ENCODE measurements around the gene NDUFB5.

Gene NDUFB5

DNA sequence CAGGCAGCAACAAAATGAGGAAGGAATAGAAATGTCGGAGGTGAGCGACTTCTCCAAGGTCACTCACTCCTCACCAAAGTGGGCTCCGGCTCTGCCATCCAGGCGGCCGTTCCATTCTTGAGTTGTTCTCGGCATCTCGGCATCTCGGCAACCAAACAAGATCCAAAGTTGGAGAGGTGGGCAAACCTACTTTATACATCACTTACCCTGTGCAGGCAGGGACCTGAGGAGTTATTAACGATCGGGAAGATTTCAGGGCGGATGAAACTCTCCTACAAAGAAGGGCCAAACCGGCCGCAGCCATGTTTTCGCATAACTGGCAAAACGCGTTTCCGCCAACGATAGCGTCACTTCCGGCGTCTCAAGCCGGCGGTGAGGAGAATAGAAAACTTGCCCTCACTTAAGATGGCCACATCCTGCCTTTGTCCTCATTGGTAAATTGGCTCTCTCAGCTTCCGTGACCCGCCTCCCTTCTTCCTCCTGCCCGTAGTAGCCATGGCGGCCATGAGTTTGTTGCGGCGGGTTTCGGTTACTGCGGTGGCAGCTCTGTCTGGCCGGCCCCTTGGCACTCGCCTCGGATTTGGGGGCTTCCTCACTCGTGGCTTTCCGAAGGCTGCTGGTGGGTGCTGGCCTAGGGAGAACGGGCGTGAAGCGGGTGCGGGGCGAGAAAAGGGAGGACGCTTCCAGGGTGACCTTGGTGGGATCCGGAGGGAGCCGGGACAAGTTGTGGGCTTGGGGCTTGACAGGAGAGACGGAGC is at the start of gene NDUFB5, which contains the start of gene MRPL47:
Gene NDUFB5, plus strand, starts transcription at position 474 of the 758 bp plus-strand sequence. Its CDS starts 22 bp downstream, at position 496.
Gene MRPL47, minus strand, starts transcription at position 318 of the 758 bp plus-strand sequence. Its CDS starts 14 bp downstream, at position 304.
- H3K4me3 ChIP-seq (ENCODE audit: low read length) = peak within 1 kb of the TSS; percentile 87
- TF ChIP-seq ZNF274 (IDR thresholded peaks at IDR 0.05; ENCODE audit: low read depth, low read length) = no peak

DNA sequence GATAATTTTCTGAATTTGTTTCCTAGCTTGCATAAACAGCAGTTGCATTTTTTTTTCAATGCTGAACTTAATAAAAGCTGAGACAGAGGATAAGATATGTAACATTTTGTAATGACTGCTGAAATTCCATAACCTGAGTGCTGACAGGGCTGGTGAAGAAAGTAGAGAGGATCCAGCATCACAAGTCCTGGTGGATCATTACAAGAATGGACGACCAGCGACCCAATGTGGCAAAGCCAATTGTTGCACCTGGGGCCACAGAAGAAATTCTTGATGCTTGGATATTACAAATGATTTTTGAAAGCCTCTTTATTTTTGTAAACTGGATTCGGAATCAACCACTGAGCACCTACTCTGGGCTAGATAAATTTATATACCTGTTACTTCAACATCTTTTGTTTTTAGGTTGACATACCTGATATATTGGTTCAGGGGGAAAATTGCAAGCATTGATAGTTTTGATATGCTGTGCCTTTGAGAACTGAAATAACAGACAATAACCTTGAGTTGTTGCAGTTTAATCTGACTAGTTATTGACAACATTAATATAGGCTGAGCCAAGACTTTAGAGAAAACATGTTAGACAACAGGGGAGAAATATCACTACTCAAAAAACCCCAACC is 45.7 kb upstream of the NDUFB5 start:
- no peak overlapping the region for H3K4me3 ChIP-seq (ENCODE audit: low read length)
- TF ChIP-seq ZNF274 (IDR thresholded peaks at IDR 0.05; ENCODE audit: low read depth, low read length) = no peak

DNA sequence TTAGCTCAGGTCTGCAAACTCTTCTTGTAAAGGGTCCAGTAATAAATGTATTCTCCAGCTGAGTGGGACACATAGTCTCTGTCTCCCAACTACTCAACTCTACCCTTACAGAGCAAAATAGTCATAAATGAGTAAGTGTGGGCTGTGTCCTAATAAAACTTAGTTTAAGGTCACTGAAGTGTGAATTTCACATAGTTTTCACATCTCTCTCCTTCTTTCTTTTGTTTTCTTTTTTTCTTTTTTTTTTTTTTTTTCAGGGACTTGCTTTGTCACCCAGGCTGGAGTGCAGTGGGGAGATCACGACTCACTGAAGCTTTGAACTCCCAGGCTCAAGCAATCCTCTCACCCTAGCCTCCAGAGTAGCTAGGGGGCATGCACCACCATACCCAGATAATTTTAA is 43.8 kb upstream of the NDUFB5 start:
- no peak overlapping the region for H3K4me3 ChIP-seq (ENCODE audit: low read length)
- TF ChIP-seq ZNF274 (IDR thresholded peaks at IDR 0.05; ENCODE audit: low read depth, low read length) = no peak

DNA sequence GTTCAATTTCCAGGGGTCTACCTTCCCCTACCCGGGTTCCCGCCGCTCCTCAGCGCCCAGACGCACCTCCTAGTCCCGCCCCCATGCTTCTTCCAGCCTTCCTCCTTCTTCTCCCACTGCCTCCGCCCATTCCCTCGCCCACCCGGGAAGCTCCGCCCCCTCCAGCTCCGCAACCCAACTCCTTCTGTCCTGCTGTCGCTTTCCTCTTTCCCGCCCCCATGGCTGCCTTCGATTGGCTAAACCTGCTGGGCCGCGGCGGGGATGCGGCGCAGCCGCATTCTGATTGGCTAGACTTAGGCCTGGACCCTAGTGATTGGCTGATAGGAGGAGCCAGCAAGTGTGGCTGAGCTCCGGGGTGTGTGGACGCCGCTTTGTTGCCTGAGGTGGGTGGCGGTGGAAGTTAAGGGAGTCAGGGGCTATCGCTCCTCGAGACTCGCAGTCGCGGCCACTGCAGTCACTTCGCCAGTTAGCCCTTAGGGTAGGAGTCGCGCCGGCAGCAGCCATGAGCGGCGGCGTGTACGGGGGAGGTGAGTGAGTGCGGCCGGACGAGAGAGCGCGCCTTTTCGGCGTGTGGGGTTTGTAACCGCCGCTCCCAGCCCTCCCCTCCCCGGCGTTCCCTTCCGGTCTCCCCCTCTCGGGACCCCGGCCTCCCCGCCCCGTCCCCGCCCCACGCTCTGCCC is 41.9 kb upstream of the NDUFB5 start, which contains the start of gene ACTL6A:
Gene ACTL6A, plus strand, starts transcription at position 336 of the 680 bp plus-strand sequence. Its CDS starts 167 bp downstream, at position 503.
- peak within 1 kb of the TSS; percentile 75 for H3K4me3 ChIP-seq (ENCODE audit: low read length)
- no peak for TF ChIP-seq ZNF274 (IDR thresholded peaks at IDR 0.05; ENCODE audit: low read depth, low read length)

DNA sequence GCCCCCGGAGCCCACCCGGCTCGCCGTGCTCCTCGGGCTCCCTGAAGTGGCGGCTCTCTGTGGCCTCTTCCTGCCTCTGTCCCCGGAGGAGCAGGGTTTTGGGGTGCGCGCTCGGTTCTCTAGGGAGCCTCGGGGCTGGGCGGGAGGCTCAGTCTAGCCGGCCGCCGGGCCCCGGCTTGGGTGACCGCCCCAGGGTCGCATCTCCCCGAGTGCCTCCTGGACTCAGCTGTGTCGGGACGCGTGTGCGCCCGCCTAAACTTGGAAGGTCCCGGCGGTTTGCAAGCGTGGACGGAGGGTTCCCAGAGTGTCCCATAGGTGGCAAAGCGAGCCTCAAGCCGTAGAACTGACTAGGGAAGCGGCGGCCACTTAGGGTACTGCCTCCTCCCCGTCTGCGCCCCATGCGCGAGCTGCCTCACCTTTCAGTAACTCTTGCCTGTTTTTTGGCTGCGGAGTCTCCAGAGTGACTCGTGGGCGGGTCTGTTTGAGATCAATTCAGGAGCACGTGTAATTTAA is 41.3 kb upstream of the NDUFB5 start:
- H3K4me3 ChIP-seq (ENCODE audit: low read length) = peak overlapping the region; percentile 75
- TF ChIP-seq ZNF274 (IDR thresholded peaks at IDR 0.05; ENCODE audit: low read depth, low read length) = no peak

DNA sequence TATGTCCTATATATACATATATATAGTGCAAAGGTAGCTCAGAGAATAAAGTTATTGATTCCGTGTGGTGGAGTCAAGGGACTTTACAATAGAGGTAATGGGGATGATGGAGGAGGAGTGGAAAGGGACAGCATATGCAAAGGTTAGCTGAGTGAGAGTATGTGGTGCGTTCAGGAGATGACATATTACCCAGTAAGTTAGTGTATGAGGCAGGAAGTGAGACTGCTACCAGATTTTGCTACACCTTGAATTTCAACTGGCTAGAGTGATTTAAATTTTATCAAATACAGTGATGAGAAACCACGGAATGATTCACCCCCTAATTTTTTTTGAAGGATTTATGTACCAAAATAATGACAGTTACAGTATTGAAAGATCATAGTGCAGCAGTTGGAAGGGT is 39.1 kb upstream of the NDUFB5 start:
- no peak for TF ChIP-seq ZNF274 (IDR thresholded peaks at IDR 0.05; ENCODE audit: low read depth, low read length)
- H3K4me3 ChIP-seq (ENCODE audit: low read length) = no peak overlapping the region

DNA sequence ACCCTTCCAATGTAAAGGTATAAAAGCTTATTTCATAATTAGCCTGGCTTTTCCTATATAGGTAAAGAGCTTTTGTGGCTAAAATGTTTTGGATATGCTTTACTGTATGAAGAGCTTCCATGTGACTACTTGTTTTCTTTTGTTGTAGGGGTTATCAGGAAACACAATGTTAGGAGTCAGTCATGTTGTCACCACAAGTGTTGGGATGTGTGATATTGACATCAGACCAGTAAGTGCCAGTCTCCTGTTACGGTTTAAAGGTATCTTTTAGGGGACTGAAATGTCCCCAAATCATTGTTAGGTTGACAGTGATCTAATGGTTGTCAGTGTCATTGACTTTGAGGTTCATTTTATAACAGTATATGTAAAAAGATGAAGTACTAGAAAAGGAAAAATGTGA is 23.6 kb upstream of the NDUFB5 start:
- TF ChIP-seq ZNF274 (IDR thresholded peaks at IDR 0.05; ENCODE audit: low read depth, low read length) = no peak
- H3K4me3 ChIP-seq (ENCODE audit: low read length) = no peak overlapping the region

DNA sequence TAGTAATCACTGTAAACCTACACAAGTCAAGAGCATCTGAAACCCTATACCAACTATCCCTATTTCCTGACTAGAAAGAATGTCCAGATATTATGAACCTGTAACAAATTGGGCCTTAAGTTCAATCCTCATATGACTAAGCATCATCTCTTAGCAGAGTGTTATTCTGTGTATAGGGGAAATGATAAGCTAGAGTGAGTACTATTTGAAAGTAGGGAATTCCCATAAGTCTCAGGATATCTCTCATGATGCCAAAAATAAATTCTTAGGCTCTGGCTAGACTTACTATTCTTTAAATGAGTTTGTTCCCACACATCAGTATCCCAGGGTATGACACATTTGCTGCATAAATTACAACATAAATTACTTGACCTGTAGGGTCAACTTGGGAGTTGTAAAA is 15.5 kb upstream of the NDUFB5 start:
- no peak overlapping the region for H3K4me3 ChIP-seq (ENCODE audit: low read length)
- no peak for TF ChIP-seq ZNF274 (IDR thresholded peaks at IDR 0.05; ENCODE audit: low read depth, low read length)

DNA sequence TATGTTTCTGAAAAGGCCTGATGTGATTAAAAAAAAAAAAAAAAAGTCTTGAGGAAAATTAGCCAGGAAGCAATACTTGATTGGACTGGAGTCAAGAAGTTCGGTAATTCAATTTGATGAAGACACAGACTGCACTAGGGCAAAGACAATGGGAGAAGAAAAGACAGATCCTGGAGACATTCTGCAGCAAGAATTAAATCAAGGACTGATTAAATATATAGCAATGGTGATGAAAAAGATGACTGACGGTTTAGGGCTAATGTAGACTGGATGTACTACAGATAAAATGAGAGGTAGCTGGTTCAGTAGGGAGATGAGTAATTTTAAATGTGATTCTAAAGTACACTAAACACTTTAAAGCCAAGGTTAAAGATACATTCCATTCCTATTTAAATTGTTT is 13.9 kb upstream of the NDUFB5 start:
- no peak overlapping the region for H3K4me3 ChIP-seq (ENCODE audit: low read length)
- no peak for TF ChIP-seq ZNF274 (IDR thresholded peaks at IDR 0.05; ENCODE audit: low read depth, low read length)

DNA sequence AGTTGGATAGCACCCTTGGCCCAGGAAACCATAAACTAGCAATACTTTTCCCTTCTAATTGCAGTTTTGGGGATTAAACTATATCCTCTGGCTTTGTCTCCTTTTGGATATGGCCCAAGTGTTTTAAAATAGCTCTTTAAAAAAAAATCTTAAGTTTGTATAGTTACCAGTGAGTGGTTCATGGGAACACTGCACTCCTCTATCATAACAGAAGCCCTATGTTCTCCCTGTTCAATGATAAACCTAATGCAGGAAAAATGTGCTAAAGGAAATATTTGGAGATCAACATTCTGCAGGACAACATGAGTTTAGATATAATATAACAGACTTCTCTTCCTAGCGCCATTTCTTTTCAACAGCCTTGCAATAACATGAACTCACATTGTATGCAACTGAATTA is 13.3 kb upstream of the NDUFB5 start:
- no peak for TF ChIP-seq ZNF274 (IDR thresholded peaks at IDR 0.05; ENCODE audit: low read depth, low read length)
- H3K4me3 ChIP-seq (ENCODE audit: low read length) = no peak overlapping the region

DNA sequence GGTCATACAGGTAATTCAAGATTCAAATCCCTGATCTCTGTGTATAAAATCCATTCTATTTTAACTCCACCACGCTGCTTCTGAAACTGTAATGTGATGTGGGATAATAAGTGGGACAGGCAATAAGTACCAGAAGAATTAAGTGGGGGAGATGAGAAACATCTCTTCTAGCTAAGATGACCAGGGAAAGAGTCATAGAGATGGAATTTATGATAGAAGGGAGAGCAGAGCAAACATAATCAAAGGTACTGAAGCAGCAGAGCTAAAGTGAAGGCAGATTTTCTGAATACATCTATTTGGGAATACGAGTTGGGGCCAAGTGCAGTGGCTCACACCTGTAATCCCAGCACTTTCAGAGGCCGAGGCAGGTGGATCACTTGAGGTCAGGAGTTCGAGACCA is 5.1 kb upstream of the NDUFB5 start:
- TF ChIP-seq ZNF274 (IDR thresholded peaks at IDR 0.05; ENCODE audit: low read depth, low read length) = no peak
- H3K4me3 ChIP-seq (ENCODE audit: low read length) = no peak overlapping the region

DNA sequence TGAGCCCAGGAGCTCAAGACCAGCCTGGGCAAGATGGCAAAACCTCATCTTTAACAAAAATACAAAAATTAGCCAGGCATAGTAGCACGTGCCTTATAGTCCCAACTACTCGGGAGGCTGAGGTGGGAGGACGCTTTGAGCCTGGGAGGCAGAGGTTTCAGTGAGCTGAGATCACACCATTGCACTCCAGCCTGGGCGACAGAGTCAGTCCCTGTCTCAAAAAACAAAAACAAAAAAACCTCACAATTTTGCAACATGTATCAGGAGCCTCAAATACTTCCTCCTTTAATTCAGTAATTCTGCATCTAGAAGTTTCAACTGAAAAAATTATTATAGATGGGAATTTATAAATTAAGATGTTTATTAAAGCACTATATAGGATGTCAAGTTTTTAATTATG is 1.3 kb upstream of the NDUFB5 start:
- H3K4me3 ChIP-seq (ENCODE audit: low read length) = peak overlapping the region; percentile 87
- no peak for TF ChIP-seq ZNF274 (IDR thresholded peaks at IDR 0.05; ENCODE audit: low read depth, low read length)

DNA sequence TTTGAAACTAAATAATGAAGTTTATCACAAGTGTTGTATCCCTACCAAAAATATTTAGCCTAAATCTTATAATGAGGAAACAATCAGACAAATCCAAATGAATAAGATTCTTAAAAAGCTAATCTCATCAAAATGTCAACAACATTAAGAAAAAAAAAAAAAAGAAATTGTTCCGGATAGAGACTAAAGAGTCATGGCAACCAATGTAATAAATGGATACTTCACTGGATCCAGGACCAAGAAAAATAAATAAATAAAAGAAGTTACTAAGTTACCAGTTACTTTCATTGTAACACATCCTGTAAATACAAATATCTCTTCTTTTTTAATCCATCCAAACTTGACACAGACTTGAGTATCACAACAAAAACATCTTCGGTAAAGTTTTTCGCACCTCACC is 763 bp upstream of the NDUFB5 start:
- H3K4me3 ChIP-seq (ENCODE audit: low read length) = peak overlapping the region; percentile 87
- no peak for TF ChIP-seq ZNF274 (IDR thresholded peaks at IDR 0.05; ENCODE audit: low read depth, low read length)

DNA sequence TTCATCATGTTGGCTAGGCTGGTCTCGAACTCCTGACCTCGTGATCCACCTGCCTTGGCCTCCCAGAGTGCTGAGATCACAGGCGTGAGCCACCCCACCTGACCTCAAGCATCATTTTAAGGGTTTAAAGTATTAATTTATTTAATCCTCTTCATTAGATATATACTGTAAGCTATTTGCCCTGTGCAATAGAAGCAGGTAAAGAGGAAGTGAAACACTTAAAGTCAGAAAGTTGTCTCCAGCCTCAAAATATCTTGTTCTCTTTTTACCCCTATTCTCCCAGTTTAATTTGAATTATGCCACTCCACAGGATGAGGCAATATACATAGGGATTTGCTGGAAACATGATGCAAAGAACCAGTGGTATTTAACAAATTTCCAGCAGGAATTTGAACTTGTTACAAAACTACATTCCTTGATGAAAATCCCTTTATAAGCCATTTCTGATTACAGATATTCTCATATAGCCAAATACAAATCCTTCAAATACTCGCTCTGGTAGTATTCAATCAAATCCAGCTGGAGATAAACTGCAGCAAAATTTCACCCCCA is 2.0 kb downstream of the NDUFB5 start:
- H3K4me3 ChIP-seq (ENCODE audit: low read length) = no peak overlapping the region; the same call in 1 of the 2 replicates
- no peak for TF ChIP-seq ZNF274 (IDR thresholded peaks at IDR 0.05; ENCODE audit: low read depth, low read length)

All from GM08714 (cell line).